ENCODE results near the gene PLA2G2F. TPM values are rescaled to one million over a fixed set of nuclear protein-coding genes. Genes with fewer than 3 reads are reported as not detected.

The PLA2G2F gene
- total RNA-seq, 1 experiment from 2014 or later, result not detected

DNA sequence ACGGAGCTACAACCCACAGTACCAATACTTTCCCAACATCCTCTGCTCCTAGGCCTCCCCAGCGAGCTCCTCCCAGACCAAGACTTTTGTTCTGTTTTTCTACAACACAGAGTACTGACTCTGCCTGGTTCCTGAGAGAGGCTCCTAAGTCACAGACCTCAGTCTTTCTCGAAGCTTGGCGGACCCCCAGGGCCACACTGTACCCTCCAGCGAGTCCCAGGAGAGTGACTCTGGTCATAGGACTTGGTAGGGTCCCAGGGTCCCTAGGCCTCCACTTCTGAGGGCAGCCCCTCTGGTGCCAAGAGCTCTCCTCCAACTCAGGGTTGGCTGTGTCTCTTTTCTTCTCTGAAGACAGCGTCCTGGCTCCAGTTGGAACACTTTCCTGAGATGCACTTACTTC is 48.5 kb upstream of the PLA2G2F start (continued):
- TF ChIP-seq, protein P1, sequence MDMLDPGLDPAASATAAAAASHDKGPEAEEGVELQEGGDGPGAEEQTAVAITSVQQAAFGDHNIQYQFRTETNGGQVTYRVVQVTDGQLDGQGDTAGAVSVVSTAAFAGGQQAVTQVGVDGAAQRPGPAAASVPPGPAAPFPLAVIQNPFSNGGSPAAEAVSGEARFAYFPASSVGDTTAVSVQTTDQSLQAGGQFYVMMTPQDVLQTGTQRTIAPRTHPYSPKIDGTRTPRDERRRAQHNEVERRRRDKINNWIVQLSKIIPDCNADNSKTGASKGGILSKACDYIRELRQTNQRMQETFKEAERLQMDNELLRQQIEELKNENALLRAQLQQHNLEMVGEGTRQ (CRISPR knock-in tag; IDR thresholded peaks at IDR 0.05), result no peak
- no peak for TF ChIP-seq CBFB (CRISPR knock-in tag; IDR thresholded peaks at IDR 0.05; ENCODE audit: low read depth)

DNA sequence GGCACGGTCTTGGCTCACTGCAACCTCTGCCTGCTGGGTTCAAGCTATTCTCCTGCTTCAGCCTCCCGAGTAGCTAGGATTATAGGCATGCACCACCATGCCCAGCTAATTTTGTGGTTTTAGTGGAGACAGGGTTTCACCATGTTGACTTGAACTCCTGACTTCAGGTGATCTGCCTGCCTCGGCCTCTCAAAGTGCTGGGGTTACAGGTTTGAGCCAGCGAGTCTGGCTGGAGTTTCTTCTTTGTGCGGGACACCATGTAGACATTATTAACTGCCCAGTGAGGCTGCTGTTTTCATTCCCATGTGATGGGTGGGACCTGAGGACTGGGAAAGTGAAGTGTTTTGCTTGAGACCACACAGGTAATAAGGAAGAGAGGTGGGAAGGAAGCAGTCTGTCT is 45.8 kb upstream of the PLA2G2F start:
- Mint-ChIP-seq H3K36me3 (peaks cover 29% of the 10 kb centered on the region), H3K9me3 (peaks cover 60% of the 10 kb centered on the region), H3K27ac (no peak overlapping the region), H3K4me1 (peaks cover 5% of the 10 kb centered on the region), H3K4me3 (no peak overlapping the region), H3K27me3 (ENCODE audit: low read depth) (peaks cover 27% of the 10 kb centered on the region)
- POLR2A ChIA-PET, result no interaction called here
- CTCF ChIA-PET, result interaction anchor here (0.7 kb wide), 1 partner anchor 119 kb away, joined by 3 read pairs; no protein-coding TSS in a partner anchor
- no peak for TF ChIP-seq ZNF281 (CRISPR knock-in tag; IDR thresholded peaks at IDR 0.05)
- DNase-seq (ENCODE audit: low spot score) (no peak), ATAC-seq (no peak)

GRCh38 chr1:20093940-20094391 is 45.2 kb upstream of the PLA2G2F start:
- Mint-ChIP-seq H3K36me3 (peaks cover 32% of the 10 kb centered on the region), H3K27me3 (ENCODE audit: low read depth) (peaks cover 31% of the 10 kb centered on the region), H3K9me3 (peaks cover 65% of the 10 kb centered on the region), H3K4me1 (peaks cover 5% of the 10 kb centered on the region), H3K4me3 (no peak overlapping the region), H3K27ac (no peak overlapping the region)
- ATAC-seq (no peak), DNase-seq (ENCODE audit: low spot score) (no peak)
- TF ChIP-seq CDX4 (CRISPR knock-in tag; IDR thresholded peaks at IDR 0.05; ENCODE audit: borderline replicate concordance) (no peak), JAZF1 (CRISPR knock-in tag; IDR thresholded peaks at IDR 0.05) (no peak), FOXK1 (CRISPR knock-in tag; IDR thresholded peaks at IDR 0.05) (no peak), SMAD4 (CRISPR knock-in tag; IDR thresholded peaks at IDR 0.05) (no peak)
- POLR2A ChIA-PET, result no interaction called here
- CTCF ChIA-PET, result no interaction called here

DNA sequence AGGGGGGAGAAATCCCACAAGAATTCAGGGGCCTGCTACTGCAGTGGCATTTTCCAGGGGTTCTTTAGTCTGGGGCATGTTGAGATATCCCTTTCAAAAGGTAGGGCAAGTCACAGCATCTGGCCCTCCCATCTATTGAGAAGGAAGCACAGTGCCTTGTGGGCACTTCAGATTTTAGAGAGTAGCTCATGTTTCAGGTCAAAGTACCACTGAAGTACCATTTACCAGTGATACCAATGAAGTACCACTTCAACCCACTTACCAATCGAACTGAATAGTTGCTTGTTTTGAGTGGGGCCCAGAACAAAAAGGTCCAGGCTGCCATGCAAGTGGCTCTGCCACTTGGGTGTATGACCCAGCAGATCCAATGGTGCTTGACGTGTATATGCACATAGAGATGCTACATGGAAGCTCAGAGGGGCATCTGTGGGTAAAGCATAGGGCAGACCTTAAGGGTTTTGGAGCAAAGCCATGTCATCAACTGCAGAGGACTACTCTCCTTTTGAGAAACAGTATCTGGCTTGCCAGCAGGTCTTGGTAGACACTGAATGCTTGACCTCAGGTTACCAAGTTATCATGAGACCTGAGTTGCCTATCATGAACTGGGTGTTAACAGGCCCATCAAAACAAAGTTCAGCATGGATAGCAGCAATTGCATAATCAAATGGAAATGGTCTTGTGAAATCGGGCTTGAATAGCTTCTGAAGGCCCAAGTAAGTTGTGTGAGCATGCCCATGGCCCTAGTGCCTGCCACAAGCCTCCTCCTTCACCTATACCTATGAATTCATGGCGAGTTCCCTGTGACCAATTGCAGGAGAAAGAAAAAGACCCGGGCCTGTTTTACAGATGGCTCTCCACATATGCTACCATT is 43.3 kb upstream of the PLA2G2F start:
- no peak for DNase-seq (ENCODE audit: low spot score)
- no peak for TF ChIP-seq ZNF416 (CRISPR knock-in tag; IDR thresholded peaks at IDR 0.05)
- no peak for TF ChIP-seq OVOL2 (CRISPR knock-in tag; IDR thresholded peaks at IDR 0.05; ENCODE audit: borderline replicate concordance)
- TF ChIP-seq ZNF232 (CRISPR knock-in tag; IDR thresholded peaks at IDR 0.05), result no peak
- TF ChIP-seq MXD4 (CRISPR knock-in tag; IDR thresholded peaks at IDR 0.05; ENCODE audit: borderline replicate concordance), result no peak
- TF ChIP-seq JUN (CRISPR knock-in tag; IDR thresholded peaks at IDR 0.05), result no peak
- no peak for TF ChIP-seq ELF4 (CRISPR knock-in tag; IDR thresholded peaks at IDR 0.05; ENCODE audit: low read depth)
- TF ChIP-seq TCF7 (CRISPR knock-in tag; IDR thresholded peaks at IDR 0.05; ENCODE audit: low read depth), result no peak
- no peak for TF ChIP-seq NFYB (CRISPR knock-in tag; conservative IDR thresholded peaks at IDR 0.05; ENCODE audit: low read depth)
- no peak for TF ChIP-seq ERG (CRISPR knock-in tag; IDR thresholded peaks at IDR 0.05)
- TF ChIP-seq, protein P2, sequence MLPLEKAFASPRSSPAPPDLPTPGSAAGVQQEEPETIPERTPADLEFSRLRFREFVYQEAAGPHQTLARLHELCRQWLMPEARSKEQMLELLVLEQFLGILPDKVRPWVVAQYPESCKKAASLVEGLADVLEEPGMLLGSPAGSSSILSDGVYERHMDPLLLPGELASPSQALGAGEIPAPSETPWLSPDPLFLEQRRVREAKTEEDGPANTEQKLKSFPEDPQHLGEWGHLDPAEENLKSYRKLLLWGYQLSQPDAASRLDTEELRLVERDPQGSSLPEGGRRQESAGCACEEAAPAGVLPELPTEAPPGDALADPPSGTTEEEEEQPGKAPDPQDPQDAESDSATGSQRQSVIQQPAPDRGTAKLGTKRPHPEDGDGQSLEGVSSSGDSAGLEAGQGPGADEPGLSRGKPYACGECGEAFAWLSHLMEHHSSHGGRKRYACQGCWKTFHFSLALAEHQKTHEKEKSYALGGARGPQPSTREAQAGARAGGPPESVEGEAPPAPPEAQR (CRISPR knock-in tag; IDR thresholded peaks at IDR 0.05), result no peak
- no peak overlapping the region for H3K27ac Mint-ChIP-seq
- no peak overlapping the region for H3K4me3 Mint-ChIP-seq
- CTCF ChIA-PET, result interaction anchor here (1.5 to 1.7 kb wide), 2 partner anchors 56 to 121 kb away, joined by 5 to 6 read pairs; no protein-coding TSS in a partner anchor
- H3K9me3 Mint-ChIP-seq, result peaks cover 52% of the 10 kb centered on the region
- H3K36me3 Mint-ChIP-seq, result peaks cover 32% of the 10 kb centered on the region
- peaks cover 26% of the 10 kb centered on the region for H3K27me3 Mint-ChIP-seq (ENCODE audit: low read depth)
- no peak for ATAC-seq
- no peaks in the 10 kb centered on the region for H3K4me1 Mint-ChIP-seq
- POLR2A ChIA-PET, result no interaction called here
